ENCODE measurements around the gene MRAS. TPM values are rescaled to one million over a fixed set of nuclear protein-coding genes. Genes with fewer than 3 reads are reported as not detected.

MRAS gene
- total RNA-seq, 6 experiments from 2014 or later, result 2.5 to 7.9 (median 6.9) TPM

DNA sequence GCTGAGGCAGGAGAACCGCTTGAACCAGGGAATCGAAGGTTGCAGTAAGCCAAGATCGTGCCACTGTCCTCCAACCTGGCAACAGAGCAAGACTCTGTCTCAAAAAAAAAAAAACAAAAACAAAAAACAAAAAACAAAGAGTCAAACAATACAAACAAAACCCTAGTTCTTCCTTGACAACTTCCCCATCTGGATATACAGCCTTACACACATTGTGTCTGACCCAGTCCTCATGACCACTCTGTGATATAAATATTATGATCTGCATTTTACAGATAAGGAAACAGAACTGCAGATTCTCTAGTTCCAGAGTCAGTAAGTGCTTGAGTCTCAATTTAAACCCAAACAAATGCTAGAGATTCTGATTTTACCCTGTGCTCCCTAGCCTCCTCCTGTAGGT lies 81.3 kb downstream of the MRAS start:
- no peak overlapping the region for H3K4me3 ChIP-seq
- peaks cover 0 to 7% (median 0%) of the 10 kb centered on the region in 4 donors for H3K4me1 ChIP-seq
- no peak overlapping the region for H3K27ac ChIP-seq
- 94% methylated on average over 3 of the region's 3 CpGs for WGBS (ENCODE audit: insufficient coverage, low coverage, low lambda C conversion rate, missing lambda C conversion rate)
- no peaks in the 10 kb centered on the region for H3K36me3 ChIP-seq
- no peak for ATAC-seq
- TF ChIP-seq CTCF (IDR thresholded peaks at IDR 0.05) (no peak), POLR2A (IDR thresholded peaks at IDR 0.05) (no peak)
- peaks cover 0 to 4% of the 10 kb centered on the region in 2 donors for H3K27me3 ChIP-seq
- DNase-seq, result no peak
- H3K9me3 ChIP-seq, result no peaks in the 10 kb centered on the region
- intact Hi-C loops (cut with DNase I), result loop anchor here in 1 of 2 donors (10.0 kb wide), 1 partner anchor 95 kb away; no protein-coding TSS in a partner anchor

GRCh38 chr3:138432576-138433240 lies 84.3 kb downstream of the MRAS start:
- peaks cover 0 to 14% (median 0%) of the 10 kb centered on the region in 4 donors for H3K4me1 ChIP-seq
- TF ChIP-seq CTCF (IDR thresholded peaks at IDR 0.05), result no peak
- no peak for TF ChIP-seq POLR2A (IDR thresholded peaks at IDR 0.05)
- ATAC-seq (no peak), DNase-seq (no peak)
- H3K27ac ChIP-seq, result no peak overlapping the region
- intact Hi-C loops (cut with DNase I), result no loop called here
- no peak overlapping the region for H3K4me3 ChIP-seq
- peaks cover 0 to 20% of the 10 kb centered on the region in 2 donors for H3K27me3 ChIP-seq
- H3K9me3 ChIP-seq, result no peaks in the 10 kb centered on the region
- no peaks in the 10 kb centered on the region for H3K36me3 ChIP-seq
- 63% methylated on average over 3 of the region's 4 CpGs for WGBS (ENCODE audit: insufficient coverage, low coverage, low lambda C conversion rate, missing lambda C conversion rate)

DNA sequence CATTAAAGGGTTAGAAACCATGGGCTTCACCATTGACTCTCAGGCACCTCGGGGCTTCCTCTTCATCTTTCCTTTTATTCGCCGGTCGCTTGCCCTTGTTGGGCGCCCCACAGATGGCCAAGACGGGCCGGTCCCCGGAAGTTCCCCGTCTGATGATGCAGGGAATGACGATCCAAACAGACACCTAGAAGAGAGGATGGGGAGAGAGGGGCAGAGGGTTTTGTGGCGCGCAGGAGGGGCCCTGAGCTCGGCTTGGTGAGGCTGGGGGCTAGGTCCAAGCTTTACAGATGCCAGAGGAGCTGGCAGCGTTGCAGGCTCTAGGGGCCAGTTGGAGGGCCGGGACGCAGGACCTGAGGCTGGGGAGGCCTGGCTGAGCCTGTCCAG lies 85.5 kb downstream of the MRAS start:
- Histone ChIP-seq H3K27me3 (peaks cover 0 to 20% of the 10 kb centered on the region in 2 donors), H3K4me3 (peak overlapping the region in 2 of 3 donors; percentile 32 to 46), H3K27ac (no peak overlapping the region), H3K4me1 (peaks cover 0 to 14% (median 0%) of the 10 kb centered on the region in 4 donors), H3K9me3 (no peaks in the 10 kb centered on the region), H3K36me3 (no peaks in the 10 kb centered on the region)
- no peak for DNase-seq
- TF ChIP-seq POLR2A (IDR thresholded peaks at IDR 0.05) (no peak), CTCF (IDR thresholded peaks at IDR 0.05) (no peak)
- 5% methylated on average over 16 of the region's 16 CpGs for WGBS (ENCODE audit: insufficient coverage, low coverage, low lambda C conversion rate, missing lambda C conversion rate)
- intact Hi-C loops (cut with DNase I), result no loop called here
- no peak for ATAC-seq

DNA sequence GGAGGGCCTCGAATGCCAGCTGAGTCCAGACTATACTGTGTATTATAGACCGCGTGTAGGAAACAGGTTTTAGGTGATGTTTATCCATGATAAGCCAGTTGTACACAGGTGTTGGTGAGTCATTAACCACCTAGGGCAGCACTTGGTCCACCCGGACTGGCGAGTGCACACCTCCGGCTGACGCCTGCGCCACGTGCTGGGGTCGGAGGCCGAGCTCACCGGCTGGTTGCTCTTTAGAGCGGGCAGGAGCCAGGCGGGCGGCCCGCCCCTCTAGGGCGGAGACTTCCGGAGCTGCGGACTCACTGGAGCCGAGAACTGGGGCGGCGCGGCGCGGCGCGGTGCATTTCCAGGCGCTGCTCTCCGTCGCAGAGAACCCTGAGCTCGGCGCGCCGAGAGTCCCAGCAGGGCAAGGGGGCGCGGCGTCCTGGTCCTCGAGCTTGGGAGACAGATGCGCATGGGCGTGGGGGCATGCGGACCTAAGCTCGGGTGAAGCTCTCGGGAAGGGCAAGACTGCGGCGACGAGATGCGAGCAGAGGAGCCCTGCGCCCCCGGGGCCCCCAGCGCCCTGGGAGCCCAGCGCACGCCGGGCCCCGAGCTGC lies 86.0 kb downstream of the MRAS start, which contains the start of gene ESYT3:
Gene ESYT3 (plus strand): TSS at position 341 of the 599 bp plus-strand sequence. CDS start 183 bp downstream, at position 524.
- Histone ChIP-seq H3K36me3 (no peaks in the 10 kb centered on the region), H3K4me3 (peak within 1 kb of the TSS; percentile 29 to 46 (median 32)), H3K4me1 (peaks cover 0 to 14% (median 0%) of the 10 kb centered on the region in 4 donors), H3K27me3 (peaks cover 0 to 20% of the 10 kb centered on the region in 2 donors), H3K27ac (no peak within 1 kb of the TSS), H3K9me3 (no peaks in the 10 kb centered on the region)
- DNase-seq, result peak; percentile 81 to 85 (median 83)
- peak; percentile 91 to 95 (median 94) for ATAC-seq
- no peak for TF ChIP-seq CTCF (IDR thresholded peaks at IDR 0.05)
- peak; percentile 31 for TF ChIP-seq POLR2A (IDR thresholded peaks at IDR 0.05)
- WGBS (ENCODE audit: insufficient coverage, low coverage, low lambda C conversion rate, missing lambda C conversion rate), result no CpG with 5 or more reads among the region's 54 CpGs
- intact Hi-C loops (cut with DNase I), result no loop called here
